HG02970 (cell line): ENCODE results near the gene SMIM43.
A peak's percentile ranks its signal among the peaks of the same experiment; 100 is the strongest.
"Not testable (repeated sequence)": the region's sequence is repeated elsewhere in the genome, so short reads cannot be mapped to it uniquely, and the experiment has no call there.

Experiments used
- ATAC-seq: cut with Tn5 transposase; IDR thresholded peaks from one replicate; pipeline ENCODE4 v1.9.1; 2021; ENCODE audit warnings: mild to moderate bottlenecking, moderate library complexity, moderate number of reproducible peaks; ENCODE audit not compliant: unreplicated experiment, low FRiP score

SMIM43 gene

DNA sequence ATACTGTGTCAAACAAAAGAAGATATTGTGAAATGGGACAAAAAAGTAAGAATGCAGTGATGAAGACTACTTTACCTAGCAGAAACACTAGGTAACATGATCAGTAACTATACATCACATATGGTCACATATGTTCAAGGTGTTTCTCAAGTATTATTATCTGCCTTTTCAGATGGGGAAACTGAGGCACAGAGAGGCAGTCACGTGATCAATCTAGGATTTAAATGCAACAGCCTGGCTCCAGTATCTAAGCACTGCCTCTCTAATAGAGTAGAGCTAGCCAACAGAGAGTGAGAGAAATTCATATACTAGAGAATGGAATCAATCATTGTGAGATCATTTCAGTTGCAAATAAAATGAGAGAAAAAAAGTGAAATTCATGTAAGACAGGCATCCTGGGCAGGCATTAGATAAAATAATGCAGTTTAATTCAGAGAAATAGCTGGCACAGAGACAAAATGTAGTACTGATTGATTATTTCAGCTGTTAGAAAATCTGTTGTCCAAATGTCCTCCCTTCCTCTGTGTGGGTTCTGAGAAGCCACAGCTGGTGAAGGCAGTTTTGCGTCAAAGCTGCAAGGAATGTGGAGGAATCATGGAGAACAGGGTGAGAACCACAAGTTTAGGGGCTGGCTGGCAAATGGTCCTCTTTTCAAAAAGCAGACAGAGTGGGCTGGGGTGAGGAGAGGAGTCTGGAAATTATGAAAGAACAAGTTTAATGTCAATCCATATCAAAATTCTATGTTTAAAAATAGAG, 26.0 kb downstream of the SMIM43 start:
- ATAC-seq: no peak

DNA sequence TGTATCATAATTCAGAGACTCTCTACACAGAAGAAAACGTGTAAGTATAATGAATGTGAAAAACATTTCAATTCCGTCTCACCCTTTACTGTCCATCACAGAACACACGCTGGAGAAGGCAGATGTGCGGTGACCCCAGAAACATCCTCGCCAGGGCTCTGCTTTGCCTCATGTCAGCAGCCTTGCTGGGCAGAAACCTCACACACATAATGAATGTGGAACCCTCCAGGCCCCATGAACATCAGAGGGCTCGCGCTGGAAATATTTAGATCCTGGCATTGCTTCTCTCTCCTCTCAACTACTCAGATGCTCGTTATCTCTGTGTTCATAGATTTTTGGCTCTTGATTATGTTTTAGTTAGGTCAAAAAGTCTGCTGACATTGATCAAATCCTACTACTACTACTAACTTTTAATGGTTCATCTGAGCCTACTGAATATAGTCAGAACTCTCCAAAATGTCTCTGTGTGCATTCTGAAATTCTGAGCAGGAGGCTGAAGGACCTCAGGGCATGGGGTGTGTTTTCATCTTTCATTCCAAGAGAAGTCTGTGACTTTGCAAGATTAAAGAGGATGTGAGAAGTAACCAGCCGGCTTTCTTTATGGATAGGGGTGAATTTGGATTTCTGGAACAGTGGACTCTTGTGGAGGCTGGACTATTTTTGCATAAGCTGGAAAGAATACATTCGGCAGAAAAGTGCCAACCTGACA, 27.0 kb downstream of the SMIM43 start:
- no peak for ATAC-seq

DNA sequence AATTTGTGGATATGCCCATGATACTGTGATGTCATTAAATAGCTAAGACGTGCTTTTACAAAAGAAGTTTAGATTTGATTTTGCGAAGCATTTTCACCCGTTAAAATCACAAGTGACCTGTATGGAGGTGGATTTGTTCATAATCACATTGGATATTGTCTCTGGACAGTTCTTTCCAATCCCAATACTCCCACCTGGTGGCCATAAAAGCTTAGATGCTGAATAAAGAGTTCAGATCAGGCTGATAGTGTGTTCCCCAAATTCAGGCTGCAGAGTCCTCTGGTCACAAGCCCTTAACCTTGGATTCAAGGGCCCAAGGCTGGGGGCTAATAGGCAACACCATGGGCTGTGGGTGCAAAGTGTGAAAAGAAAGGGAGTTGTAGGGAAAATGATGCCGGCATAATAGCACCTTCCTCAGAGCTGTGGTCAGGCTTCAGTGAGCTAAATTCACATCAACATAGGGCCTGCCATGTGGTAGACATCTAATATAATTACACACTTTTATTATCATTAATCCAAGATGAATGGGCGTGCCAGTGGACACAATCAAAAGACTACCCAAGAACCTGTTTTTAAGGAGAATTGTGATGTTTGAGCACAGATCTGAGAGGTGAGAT, 28.1 kb downstream of the SMIM43 start:
- ATAC-seq: no peak

DNA sequence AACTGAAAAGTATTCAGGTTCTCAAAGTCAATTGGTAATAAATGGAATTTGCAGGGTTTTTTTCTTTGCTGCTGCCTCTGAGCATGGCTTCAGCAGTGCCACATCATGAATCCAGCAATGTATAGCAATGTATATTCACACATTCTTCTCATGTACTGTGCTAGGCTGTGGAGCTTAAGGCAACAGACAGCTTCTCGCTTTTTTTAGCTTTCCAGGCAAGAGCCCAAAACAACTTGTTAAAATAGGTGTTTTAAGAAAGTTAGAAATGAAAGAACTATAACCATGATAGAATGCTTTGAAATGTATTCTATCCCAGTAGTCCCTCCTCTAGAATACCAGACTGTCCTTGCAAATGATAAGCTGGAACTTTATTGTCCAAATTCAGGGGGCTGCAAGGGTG, 30.4 kb downstream of the SMIM43 start:
- no peak for ATAC-seq

DNA sequence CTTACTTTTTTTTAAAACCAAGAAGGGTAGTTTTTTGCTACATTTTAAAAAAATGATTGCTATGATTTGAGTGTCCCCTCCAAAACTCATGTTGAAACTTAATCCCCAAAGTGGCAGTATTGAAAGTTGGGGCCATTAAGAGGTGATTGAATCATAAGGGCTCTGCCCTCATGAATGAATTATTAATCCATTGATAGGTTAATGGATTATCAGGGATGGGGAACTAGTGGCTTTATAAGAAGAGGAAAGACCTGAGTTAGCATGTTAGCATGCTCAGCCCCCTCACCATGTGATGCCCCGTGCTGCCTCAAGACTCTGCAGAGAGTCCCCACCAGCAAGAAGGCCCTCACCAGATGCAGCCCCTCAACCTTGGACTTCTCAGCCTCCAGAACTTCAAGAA, 31.0 kb downstream of the SMIM43 start:
- ATAC-seq: no peak

DNA sequence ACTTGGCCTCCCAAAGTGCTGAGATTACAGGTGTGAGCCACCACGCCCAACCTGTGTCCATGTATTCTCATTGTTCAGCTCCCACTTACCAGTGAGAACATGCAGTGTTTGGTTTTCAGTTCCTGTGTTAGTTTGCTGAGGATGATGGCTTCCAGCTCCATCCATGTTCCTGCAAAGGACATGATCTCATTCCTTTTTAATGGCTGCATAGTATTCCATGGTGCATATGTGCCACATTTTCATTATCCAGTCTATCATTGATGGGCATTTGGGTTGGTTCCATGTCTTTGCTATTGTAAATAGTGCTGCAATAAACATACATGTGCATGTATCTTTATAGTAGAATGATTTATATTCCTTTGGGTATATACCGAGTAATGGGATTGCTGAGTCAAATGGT, 35.2 kb downstream of the SMIM43 start:
- ATAC-seq: not testable (repeated sequence)

DNA sequence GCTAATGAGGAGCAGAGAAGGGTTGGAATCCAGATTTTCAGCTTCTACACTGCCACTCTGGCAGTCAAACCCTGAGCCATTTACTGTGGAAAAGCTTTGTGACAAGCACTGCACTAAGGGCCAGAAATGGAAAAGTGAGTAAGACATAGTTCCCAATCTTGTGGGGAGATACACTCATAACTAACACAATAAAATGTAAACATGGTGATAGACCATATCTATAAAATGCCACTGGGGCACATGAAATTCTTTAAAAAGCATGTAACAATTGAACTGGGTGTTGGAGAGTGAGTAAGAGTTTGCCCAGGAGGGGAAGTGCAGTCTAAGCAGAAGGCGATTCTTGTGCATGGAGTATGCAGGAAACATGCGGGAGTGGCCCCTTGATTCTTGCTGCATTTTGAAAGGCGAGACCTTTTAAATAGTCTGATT, 36.2 kb downstream of the SMIM43 start:
- ATAC-seq: no peak

DNA sequence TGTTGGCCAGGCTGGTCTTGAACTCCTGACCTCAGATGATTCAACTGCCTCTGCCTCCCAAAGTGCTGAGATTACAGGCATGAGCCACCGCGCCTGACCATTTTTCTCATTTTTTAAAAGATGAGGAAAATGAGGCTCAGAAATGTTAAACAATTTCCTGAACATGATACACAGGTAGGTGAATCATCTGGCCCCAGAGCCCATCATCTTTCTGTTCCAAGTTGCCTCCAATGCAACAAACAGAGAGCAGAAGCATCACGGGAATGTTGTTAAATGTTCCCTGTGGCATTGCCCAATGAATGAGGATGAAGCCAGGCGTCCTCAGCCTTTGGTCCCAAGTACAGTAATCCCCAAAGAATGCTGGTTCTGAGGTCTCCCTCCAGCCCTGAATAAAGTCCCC, 36.9 kb downstream of the SMIM43 start:
- ATAC-seq: no peak

DNA sequence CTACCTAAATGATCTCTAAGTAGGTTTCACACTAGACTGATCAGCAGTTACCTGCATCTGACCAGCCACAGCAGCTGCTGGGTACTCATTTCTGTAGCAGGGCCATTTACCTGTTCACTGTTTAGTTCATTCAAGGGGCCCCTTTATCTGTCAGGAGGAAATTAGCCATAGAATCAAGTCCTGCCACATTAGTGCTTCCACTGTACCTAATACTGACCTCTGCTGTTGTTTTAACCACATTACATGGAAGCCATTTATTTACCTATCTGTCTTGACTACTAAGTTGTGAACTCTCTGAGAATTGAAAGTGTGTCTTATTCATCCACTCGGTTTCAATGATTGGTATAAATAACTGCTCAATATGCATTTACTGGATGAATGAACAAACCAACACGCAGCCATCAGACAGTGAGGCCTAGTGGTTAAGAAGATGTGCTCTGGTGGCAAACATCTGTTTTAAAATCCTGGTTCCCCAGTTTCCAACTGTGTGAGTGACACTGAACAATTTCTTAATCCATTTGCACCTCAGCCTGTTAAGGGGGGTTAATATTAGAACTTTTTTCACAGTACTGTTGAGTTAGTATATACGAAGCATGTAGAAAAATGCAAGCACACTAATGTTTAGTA, 38.2 kb downstream of the SMIM43 start:
- peak; percentile 82 for ATAC-seq

DNA sequence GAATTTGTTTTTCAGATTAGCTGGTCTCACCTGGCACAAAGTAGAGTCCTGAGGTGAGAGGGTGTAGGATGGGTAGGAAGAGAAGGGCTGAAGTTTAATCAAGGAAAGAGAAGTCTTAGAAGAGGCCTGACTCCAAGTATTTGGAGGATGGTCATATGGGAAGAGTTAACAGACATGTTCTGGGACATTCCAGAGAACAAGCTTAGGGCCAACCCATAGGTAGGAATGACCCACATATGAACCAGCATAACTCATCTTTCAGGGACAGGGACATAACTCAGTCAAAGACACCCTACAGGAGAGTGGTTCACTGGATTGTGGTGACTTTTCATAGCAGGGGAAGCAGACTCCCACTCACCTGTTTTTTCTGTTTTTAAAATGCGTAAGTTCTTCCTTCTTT, 40.3 kb downstream of the SMIM43 start:
- ATAC-seq: no peak

DNA sequence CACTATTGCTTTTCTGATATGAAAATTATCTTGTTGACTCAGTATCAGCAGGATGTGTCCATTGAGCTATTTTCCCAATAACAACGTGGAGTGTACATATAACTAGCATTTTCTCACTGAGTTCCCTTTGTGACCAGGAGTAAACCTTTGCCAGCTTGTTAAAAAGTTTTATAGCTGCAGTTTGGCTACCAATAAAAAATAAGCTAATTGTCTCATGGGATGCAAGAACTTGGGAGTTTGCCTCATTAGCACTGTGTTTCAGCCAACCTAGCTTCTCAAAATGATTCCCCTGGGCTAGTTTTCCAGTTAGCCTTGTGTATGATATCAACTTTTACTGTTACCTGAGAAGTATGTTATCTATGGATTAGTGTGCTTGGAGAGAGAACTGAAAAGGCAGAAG, 43.3 kb downstream of the SMIM43 start:
- no peak for ATAC-seq

DNA sequence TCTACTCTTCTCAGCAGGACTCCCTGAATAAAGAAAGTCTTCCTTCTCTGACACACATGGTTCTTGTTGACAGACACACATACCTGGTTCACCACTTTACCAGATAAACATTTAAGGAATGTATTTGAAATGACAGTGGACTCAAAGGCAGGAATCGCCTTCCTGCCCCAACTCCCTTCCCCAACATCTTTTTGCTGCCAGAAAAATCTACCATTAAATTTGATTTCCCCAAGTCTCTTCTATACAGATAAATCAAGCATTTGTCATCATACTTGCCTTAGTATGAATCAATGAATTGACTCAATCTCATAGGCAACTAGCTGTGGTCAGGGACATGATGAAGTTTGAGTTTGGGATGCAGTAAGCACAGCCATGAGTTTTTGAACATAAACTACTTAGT, 44.9 kb downstream of the SMIM43 start:
- ATAC-seq: no peak

DNA sequence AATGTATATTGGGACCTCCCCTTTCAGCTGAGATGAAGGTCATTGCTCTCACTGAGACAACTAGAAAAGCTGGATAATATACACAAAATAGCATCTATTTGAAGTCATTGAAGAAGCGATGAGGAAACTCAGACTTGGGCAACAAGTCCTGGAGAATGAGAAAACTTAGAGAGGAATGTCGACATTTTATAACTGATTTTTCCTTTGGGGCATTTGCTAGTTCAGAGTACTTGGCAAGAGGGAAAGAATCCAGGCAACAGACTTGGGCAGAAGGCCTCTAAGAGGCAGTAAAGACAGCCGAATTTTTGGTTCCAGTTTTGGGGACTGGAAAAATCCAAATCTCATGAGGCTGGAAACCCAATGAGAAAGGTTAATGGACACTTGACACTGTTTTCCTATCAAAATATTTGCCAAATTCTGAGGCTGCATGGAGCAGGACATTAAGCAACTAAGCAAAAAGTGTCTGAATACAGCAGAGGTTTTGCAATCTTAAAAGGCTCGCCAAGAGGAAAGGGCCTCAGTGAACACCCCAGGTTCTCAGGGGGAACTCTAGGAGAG, 47.2 kb downstream of the SMIM43 start:
- ATAC-seq: no peak

DNA sequence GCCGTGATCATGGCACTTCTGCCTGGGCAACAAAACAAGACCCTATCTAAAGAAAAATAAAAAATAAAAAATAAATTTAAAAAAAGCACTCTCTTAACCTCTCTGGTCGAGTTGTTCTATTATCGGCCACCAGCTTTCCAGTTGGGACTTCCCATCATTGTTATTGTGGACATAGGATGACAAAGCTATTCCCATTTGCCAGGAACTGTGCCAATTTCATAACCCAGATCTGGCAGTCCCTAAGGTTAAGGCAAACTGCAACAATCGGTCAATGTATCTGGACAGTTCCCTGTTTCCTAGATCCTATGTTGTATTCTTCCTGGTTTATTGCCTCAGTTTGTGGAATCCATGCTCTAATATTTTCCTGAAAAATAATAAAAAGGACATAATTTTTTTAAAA, 50.4 kb downstream of the SMIM43 start:
- no peak for ATAC-seq

DNA sequence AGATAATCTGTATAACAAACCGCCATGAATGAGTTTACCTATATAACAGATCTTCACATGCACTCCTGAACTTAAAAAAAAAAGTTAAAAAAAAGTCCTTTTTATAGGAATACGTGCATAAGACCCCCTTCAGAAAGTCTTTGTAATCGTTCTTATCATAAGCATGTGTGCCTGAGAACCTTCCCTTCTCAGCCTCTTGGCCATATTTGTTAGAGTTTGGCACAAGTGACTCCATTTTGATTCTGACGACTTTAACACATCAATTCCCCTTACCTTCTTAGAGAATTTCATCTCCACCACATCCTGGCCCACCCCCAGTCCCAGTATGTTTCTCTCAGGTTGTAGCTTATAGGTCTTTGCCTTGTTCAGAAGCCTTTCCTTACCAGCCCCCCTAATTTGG, 52.2 kb downstream of the SMIM43 start:
- ATAC-seq: no peak

DNA sequence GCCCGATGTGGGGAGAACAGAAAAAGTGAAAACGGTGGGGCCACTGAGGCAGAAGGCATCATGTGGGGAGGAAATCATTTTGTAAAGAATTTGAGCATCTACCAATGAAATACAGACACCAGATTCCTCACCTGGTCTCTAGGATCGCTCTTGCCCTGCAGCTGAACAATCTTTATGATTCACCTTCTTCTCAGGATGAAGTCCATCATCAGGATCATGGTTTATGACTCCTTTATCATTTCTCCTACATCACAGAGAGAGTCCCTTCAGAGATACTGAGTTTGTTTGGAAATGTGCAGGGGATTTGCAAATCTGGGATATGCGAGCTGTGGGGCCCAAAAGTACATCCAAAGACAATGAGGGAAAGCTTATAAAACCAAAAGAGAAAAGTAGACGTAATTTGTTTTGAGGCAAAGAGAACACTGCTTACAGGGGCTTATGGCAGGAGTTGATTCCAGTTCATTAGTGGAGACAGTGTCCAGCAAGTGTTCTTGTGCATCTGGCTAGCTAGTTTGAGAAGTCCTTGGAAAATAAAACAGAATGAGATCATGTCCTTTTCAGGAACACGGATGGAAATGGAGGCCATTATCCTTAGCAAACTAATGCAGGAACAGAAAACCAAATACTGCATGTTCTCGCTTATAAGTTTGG, 52.8 kb downstream of the SMIM43 start:
- ATAC-seq: no peak

DNA sequence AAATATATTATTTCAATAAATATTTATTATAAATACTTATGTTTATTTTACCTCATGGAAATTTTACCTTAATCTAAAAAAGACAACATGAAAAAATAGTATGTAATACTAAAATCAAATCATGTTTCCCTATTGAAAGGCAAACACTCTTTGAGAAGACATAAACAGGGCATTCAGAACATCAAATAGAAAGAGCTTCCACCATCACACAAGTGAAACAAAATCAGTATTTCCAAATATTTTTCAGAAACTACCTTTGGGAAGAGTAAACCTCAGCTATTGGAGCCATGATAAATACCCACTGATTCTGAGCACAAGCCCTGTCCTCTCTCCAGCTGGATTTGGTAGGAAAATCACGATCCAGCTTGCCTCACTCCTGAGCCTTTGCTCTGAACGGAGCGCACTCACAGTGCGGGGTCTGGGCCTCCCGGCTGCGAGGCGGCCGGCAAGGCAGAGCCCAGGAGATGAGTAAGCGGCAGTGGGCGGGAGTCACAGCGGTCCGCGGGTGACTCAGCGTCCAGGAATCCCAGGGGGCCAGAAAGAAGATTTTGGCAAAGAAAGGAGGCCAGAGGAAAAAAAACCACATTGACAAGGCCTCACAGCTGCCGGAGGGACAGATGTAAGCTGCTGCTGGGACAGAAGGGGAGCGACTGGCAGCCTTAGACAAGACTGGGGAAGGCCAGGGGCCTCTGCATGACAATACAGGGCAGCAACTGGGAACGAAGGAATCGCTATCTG, 53.5 kb downstream of the SMIM43 start:
- ATAC-seq: peak; percentile 91

DNA sequence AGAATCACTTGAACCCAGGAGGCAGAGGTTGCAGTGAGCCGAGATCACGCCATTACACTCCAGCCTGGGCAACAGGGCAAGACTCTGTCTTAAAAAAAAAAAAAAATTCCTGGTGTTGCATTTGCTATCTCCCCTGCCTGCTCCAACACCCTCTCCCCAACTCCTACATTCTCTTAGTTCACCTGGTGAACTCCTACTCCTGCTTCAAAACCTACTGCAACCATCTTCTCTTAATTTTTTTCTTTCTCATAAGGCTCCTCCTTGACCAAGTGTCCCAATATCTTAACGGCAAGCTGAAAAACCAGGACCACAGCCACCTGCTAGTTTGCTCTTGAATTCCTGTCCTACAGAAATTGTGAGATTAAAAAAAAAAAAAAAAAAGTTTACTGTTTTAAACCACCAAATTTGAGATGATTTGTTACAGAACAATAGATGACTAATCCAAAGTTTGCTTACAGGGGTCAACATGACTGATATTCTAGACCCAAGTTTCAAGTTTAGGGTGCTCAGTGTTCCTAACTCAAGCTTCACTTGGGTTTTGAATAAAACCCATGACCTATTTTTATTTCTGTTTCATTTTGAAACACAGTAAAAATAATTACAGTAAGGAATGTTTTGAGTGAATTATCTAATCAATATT, 55.1 kb downstream of the SMIM43 start:
- ATAC-seq: no peak
